Natural killer cell treated with Interleukin-12 subunit alpha and Interleukin-12 subunit beta and Interleukin-15 and Interleukin-18, amount 100 ng/mL, for 72 hours (primary cell): ENCODE measurements around the gene APBA2. TPM values are rescaled to one million over a fixed set of nuclear protein-coding genes. Genes with fewer than 3 reads are reported as not detected.

Experiments
- ATAC-seq, 2 donors: fragments of 150-1000 bp; cut with Tn5 transposase in 1 of 2; sonication (Bioruptor Pico), chemical (Tn5 transposase) in 1 of 2; 2 replicates each; pipeline ENCODE4 v1.10.0; 2021
- DNase-seq: peaks from one replicate; pipeline ENCODE4 v3.0.0; 2022; ENCODE audit warnings: low spot score
- H3K27ac Mint-ChIP-seq, 2 donors: 1 replicate in 1 of 2; 2 replicates in 1 of 2; pipeline ENCODE4 v1.8.0; 2022; ENCODE audit warnings: mixed read lengths in 2 of 2, mild to moderate bottlenecking in 1 of 2, moderate library complexity in 1 of 2
- H3K27me3 Mint-ChIP-seq, 2 donors: 1 replicate in 1 of 2; 2 replicates in 1 of 2; pipeline ENCODE4 v1.8.0; 2022; ENCODE audit warnings: mixed read lengths in 2 of 2
- H3K36me3 Mint-ChIP-seq: one replicate; pipeline ENCODE4 v1.8.0; 2022; ENCODE audit warnings: mixed read lengths
- H3K4me1 Mint-ChIP-seq, 2 donors: 1 replicate in 1 of 2; 2 replicates in 1 of 2; pipeline ENCODE4 v1.8.0; 2022; ENCODE audit warnings: low read depth in 2 of 2, mixed read lengths in 2 of 2, mild to moderate bottlenecking in 1 of 2
- H3K4me3 Mint-ChIP-seq: one replicate; pipeline ENCODE4 v1.8.0; 2022; ENCODE audit warnings: mixed read lengths
- H3K9me3 Mint-ChIP-seq: 2 replicates; pipeline ENCODE4 v1.8.0; 2022; ENCODE audit warnings: mixed read lengths
- total RNA-seq, 2 donors: library from RNA; stranded (reverse); gene quantifications; one replicate each; pipeline ENCODE4 v1.2.3, GENCODE V29; 2022

Gene APBA2
- total RNA-seq, 2 donors from 2014 or later = 6.0 to 19.4 TPM

DNA sequence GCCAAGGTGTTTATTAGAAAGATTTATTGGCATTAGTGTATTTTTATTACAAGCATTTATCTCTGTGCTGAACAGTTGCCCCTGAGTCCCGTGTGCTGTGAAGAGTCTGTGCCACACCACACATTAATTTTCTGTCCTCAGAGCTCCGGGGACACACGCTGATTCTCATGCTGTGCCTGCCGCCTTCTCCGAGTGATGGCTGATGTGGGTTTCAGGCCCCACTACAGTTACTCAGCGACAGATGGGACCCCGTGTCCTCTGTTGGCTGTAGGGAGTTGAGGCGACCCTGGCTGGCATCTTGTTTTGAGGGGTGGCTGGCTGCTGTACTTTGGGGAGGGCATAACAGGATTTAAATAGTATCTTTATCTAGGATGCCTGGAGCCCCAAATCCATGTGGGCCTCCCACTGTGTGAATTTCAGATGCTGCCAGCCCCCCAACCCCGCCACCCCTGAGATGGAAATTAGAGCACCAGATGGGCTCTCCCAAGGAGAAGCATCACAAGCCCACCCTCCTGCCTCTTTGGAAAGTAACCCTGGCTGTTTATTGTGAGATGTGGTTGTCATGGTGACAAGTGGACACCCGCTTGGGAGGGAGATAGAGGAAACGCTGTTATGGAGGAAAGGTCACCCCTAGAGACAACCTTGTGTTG is 185.6 kb downstream of the APBA2 start:
- Mint-ChIP-seq H3K36me3 (no peaks in the 10 kb centered on the region), H3K27me3 (no peaks in the 10 kb centered on the region), H3K9me3 (peaks cover 4% of the 10 kb centered on the region), H3K4me3 (no peak overlapping the region), H3K27ac (peak overlapping the region in 1 of 2 donors; percentile 31), H3K4me1 (peaks cover 8 to 24% of the 10 kb centered on the region in 2 donors)
- ATAC-seq = no peak
- DNase-seq = no peak

DNA sequence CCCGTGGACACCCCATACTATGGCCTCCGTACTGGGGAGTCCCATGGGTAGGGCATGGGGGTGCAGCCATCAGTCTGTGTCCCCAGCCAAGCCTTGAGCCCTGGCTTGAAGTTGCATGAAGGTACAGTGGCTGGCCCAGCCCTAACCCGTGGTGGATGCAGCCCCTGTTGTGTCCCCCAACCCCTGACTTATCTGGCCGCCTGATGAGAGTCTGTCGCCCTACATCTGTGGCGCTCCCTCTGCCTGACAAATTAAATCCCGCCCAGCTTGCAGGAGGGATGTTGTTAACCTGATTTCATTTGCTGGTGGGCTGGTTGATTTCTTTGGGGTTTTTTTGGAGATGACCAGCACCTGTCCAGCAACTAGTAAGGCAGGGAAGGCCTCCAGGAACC is 186.1 kb downstream of the APBA2 start:
- Mint-ChIP-seq H3K36me3 (no peaks in the 10 kb centered on the region), H3K27ac (peak overlapping the region in 1 of 2 donors; percentile 30), H3K4me1 (peaks cover 3 to 19% of the 10 kb centered on the region in 2 donors), H3K4me3 (no peak overlapping the region), H3K9me3 (peaks cover 4% of the 10 kb centered on the region), H3K27me3 (no peaks in the 10 kb centered on the region)
- DNase-seq (no peak), ATAC-seq (no peak)

DNA sequence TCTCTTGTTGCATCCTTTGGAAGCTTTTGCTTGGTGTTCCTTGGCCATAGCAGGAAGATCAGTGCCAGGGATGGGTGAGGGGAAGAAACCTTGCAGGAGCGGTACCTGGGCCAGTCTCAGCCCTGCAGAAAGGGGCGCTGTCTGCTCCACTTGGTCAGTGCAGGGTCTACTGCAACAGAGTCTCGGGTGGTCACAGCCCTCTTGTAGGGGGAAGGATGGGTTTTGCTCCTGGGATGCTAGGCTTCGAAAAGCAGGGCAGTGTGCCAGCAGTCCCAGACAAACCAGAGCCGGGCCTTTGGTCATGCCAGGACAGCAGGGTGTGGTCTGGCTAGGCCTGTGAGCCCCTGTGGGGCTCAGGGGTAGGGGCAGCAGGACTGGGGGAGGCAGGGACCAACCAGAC is 186.7 kb downstream of the APBA2 start:
- ATAC-seq (no peak), DNase-seq (no peak)
- H3K27ac Mint-ChIP-seq = peak overlapping the region in 1 of 2 donors; percentile 30
- H3K9me3 Mint-ChIP-seq = peaks cover 4% of the 10 kb centered on the region
- no peaks in the 10 kb centered on the region for H3K36me3 Mint-ChIP-seq
- no peak overlapping the region for H3K4me3 Mint-ChIP-seq
- H3K27me3 Mint-ChIP-seq = no peaks in the 10 kb centered on the region
- peaks cover 0 to 15% of the 10 kb centered on the region in 2 donors for H3K4me1 Mint-ChIP-seq

DNA sequence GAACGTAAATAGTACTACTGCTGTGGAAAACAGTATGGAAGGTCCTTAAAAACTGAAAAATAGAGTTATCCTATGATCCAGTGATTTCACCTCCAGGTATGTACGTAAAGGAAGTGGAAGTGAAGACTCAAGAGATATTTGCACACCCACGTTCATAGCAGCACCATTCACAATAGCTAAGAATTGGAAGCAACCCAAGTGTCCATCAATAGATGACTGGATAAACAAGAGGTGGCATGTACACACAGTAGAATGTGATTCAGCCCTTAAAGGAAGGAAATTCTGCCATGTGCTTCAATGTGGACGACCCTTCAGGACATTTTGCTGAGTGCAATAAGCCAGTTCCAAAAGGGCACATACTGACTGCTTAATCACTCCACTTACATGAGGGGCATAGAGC is 188.3 kb downstream of the APBA2 start:
- DNase-seq (no peak), ATAC-seq (no peak)
- H3K4me1 Mint-ChIP-seq = peaks cover 0 to 5% of the 10 kb centered on the region in 2 donors
- no peaks in the 10 kb centered on the region for H3K27me3 Mint-ChIP-seq
- no peak overlapping the region for H3K27ac Mint-ChIP-seq
- no peak overlapping the region for H3K4me3 Mint-ChIP-seq
- H3K36me3 Mint-ChIP-seq = no peaks in the 10 kb centered on the region
- H3K9me3 Mint-ChIP-seq = peaks cover 2% of the 10 kb centered on the region

DNA sequence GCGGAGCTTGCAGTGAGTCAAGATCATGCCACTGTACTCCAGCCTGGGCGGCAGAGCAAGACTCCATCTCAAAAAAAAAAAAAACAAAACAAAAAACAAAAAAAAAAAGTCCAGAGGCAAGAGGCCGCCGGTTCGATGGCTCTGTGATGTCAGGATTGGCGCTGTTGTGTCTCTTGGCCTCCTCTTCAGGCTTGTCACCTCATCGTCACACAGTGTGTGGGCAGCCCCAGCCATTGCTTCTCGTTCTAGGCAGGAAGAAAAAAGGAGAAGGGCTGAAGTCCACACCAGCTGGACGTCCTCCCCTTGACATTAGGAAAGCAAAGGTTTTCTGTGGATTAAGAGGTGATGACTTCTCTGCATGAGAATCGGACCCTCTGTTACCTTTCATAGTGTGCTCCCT is 192.8 kb downstream of the APBA2 start:
- H3K36me3 Mint-ChIP-seq = no peaks in the 10 kb centered on the region
- H3K4me1 Mint-ChIP-seq = peaks cover 0 to 6% of the 10 kb centered on the region in 2 donors
- no peaks in the 10 kb centered on the region for H3K9me3 Mint-ChIP-seq
- ATAC-seq (no peak), DNase-seq (no peak)
- no peak overlapping the region for H3K27ac Mint-ChIP-seq
- H3K27me3 Mint-ChIP-seq = no peaks in the 10 kb centered on the region
- no peak overlapping the region for H3K4me3 Mint-ChIP-seq

DNA sequence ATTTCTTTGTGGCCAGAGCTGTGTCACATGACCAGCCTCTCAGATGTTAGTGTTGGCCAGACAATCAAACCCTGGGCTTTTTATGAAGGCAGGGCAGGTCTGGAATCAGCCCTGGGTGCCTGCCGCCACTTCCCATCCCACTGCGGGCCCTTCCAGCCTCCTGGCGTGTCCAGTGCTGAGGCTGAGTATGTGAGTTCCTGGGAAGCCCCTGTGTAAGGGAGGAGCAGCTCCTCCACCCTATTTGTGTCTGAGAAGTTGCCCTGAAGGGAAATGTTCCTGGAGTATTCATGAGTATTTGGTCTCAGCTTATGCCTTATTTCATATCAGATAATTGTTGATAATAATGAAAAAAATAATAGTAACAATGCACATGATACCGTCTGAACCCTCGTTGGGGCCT is 193.7 kb downstream of the APBA2 start:
- Mint-ChIP-seq H3K9me3 (no peaks in the 10 kb centered on the region), H3K4me1 (peaks cover 0 to 2% of the 10 kb centered on the region in 2 donors), H3K4me3 (no peak overlapping the region), H3K36me3 (peaks cover under 1% of the 10 kb centered on the region), H3K27me3 (no peaks in the 10 kb centered on the region), H3K27ac (no peak overlapping the region)
- DNase-seq = no peak
- no peak for ATAC-seq

DNA sequence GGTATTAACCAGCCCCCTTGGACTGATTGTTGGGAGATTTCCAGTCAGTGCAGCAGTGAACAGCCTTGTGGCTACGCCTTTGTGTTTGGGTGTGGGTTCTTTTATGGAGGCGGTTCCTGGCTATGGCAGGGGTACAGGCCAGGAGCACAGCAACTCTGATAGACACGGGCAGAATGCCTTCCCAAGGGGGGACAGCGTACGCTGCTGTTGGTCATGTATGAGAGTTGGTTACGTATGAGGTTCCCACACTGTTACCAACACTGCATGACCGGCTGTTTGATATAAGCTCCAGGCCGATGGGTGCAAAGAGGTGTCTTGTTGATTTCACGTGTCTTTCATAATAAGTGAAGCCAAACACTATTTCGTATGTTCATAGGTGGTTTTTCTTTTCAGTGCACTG is 196.0 kb downstream of the APBA2 start:
- Mint-ChIP-seq H3K27me3 (no peaks in the 10 kb centered on the region), H3K9me3 (peaks cover 2% of the 10 kb centered on the region), H3K36me3 (peaks cover 5% of the 10 kb centered on the region), H3K4me1 (peaks cover 0 to 2% of the 10 kb centered on the region in 2 donors), H3K27ac (no peak overlapping the region), H3K4me3 (no peak overlapping the region)
- DNase-seq (no peak), ATAC-seq (no peak)

DNA sequence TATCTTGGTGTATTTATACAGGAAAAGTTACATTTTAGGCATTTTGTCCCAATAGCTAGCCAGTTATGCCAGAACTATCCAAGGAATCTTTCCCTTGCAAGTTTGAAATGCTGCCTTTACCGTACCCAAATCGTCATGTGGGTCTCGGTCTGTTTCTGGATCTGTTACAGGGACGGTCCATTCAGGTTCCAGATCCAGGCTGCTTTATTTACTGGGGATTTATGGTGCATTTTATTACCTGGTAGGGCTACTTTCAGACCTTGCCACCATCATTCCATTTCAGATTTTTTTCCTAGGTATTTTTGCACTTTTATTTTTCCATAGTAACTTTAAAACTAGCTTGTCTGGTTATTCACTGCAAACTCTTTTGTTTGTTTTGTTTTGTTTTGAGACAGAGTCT is 197.4 kb downstream of the APBA2 start:
- H3K4me3 Mint-ChIP-seq = no peak overlapping the region
- H3K9me3 Mint-ChIP-seq = peaks cover 2% of the 10 kb centered on the region
- H3K4me1 Mint-ChIP-seq = peaks cover 6 to 12% of the 10 kb centered on the region in 2 donors
- DNase-seq (no peak), ATAC-seq (no peak)
- H3K36me3 Mint-ChIP-seq = peaks cover 5% of the 10 kb centered on the region
- no peaks in the 10 kb centered on the region for H3K27me3 Mint-ChIP-seq
- no peak overlapping the region for H3K27ac Mint-ChIP-seq

DNA sequence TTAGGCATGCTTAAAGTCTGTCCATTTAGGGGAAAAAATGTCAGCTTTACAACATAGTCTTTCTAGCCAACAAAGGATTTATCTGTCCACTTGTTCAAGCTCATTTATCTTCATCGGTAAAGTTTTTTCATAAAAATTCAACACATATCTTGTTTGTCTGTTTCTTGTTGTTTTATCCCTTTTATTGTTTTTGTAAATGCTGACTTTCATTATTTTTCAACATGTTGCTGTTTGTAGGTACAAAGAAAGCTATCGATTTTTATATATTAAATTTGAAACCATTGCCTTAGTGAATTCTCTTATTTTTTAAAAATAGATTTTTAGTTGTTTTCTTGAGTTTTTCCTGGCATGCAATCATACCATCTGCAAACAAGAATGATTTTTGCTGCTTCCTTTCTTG is 198.1 kb downstream of the APBA2 start:
- DNase-seq (no peak), ATAC-seq (no peak)
- no peak overlapping the region for H3K4me3 Mint-ChIP-seq
- H3K4me1 Mint-ChIP-seq = peaks cover 13 to 19% of the 10 kb centered on the region in 2 donors
- peaks cover 5% of the 10 kb centered on the region for H3K36me3 Mint-ChIP-seq
- H3K27me3 Mint-ChIP-seq = no peaks in the 10 kb centered on the region
- H3K9me3 Mint-ChIP-seq = peaks cover 2% of the 10 kb centered on the region
- H3K27ac Mint-ChIP-seq = no peak overlapping the region

DNA sequence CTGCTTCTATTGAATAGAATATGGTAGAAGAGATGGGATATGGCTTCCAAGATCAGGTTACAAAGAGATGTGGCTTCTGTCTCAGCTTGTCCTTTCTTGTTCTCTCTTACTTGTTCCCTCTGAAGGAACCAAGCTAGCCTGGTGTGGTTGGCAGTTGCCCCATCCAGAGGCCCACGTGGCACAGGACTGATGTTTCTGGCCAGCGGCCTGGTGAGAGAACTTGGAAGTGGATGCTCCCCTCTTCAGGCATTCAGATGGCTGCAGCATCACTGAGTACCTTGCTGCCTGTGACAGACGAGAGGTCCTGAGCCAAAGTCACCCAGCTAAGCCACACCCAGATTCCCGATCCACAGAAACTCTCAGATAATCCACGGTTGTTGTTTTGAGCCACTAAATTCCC is 200.2 kb downstream of the APBA2 start:
- no peak for ATAC-seq
- Mint-ChIP-seq H3K4me3 (no peak overlapping the region), H3K9me3 (peaks cover 2% of the 10 kb centered on the region), H3K27ac (no peak overlapping the region), H3K4me1 (peaks cover 26 to 34% of the 10 kb centered on the region in 2 donors), H3K27me3 (no peaks in the 10 kb centered on the region), H3K36me3 (peaks cover 5% of the 10 kb centered on the region)
- no peak for DNase-seq

DNA sequence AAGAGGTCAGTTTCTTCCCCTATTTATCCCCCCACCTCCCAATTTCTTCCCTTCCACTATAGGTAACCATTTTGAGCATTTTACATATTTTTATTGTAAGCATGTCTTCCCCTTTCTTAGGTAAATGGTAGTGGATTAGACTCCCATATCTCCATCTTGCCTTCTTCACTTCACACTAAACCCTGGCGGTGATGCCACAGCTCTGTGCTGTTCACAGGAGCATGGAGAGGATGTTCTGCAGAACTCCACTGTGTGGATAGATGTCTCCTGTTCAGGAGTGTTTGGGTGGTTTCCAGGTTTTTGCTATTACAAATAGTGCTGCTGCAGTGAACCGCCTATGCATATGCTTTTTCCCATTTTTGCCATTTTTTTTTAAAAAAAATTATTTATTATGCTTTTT is 201.1 kb downstream of the APBA2 start:
- no peak overlapping the region for H3K27ac Mint-ChIP-seq

DNA sequence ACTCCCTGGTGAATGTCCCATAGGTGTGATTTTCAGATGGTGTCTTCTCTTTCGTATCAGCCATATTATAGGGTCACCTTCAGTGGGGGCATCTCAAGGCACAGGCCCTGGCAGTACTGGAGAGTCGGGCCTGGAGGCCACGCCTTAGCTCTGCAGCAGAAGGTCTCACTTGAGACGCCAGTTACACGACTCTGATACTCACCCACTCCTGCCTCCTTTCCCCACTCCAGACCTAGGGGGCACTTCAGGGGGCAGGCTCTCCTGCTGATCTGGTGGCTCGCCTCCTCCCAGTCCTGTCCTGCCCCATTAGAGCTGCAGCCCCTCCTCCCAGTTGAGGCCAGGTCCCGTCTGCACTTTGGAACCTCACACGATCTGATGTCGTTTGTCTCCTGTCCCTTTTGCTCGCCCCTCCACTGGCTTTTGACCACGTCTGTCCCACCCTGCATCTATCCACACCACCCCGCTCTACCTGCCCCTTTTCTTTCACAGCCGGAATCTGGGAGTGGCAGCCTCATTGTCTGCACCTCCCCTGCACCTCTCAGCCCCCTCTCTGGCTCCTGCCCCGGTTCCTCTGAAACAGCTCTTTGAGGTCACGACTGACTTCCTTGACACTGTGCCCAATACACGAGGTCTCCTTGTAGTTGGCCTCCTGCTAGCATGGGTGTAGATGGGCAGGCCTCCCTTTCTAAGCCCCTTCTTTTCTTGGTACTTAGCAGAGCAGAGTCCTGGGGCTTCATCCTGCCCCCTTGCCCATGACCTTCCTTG is 201.9 kb downstream of the APBA2 start:
- H3K36me3 Mint-ChIP-seq = peaks cover 5% of the 10 kb centered on the region
- no peak overlapping the region for H3K4me3 Mint-ChIP-seq
- DNase-seq = no peak
- H3K9me3 Mint-ChIP-seq = peaks cover 2% of the 10 kb centered on the region
- peak overlapping the region in 1 of 2 donors; percentile 86 for H3K27ac Mint-ChIP-seq
- peaks cover 26 to 40% of the 10 kb centered on the region in 2 donors for H3K4me1 Mint-ChIP-seq
- H3K27me3 Mint-ChIP-seq = no peaks in the 10 kb centered on the region
- ATAC-seq = no peak

More for the DNA sequence above, 201.1 kb downstream of the APBA2 start:
- peaks cover 5% of the 10 kb centered on the region for H3K36me3 Mint-ChIP-seq
- peaks cover 26 to 37% of the 10 kb centered on the region in 2 donors for H3K4me1 Mint-ChIP-seq
- H3K9me3 Mint-ChIP-seq = peaks cover 2% of the 10 kb centered on the region
- DNase-seq (no peak), ATAC-seq (no peak)
- H3K4me3 Mint-ChIP-seq = no peak overlapping the region
- no peaks in the 10 kb centered on the region for H3K27me3 Mint-ChIP-seq

DNA sequence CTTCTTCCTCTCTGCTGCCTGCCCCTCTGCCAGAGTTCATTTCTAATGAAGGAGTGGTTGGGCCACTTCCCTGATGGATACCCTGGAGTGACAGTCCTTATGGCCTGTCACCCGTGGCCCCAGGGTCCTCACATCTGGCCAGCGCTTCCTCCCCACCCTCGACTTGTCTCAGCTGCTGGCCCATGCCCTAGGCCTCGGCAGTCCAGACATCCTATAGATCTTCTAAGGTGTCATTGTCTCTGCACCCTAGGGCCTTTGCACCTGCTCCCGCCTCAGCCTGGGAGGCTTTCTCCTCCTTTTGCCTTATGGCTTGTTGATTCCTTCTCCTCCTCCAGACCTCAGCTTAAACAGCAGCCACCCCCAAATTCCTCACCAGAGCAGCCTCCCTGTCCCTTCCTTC is 202.9 kb downstream of the APBA2 start:
- peaks cover 26 to 40% of the 10 kb centered on the region in 2 donors for H3K4me1 Mint-ChIP-seq
- peak overlapping the region; percentile 3 to 94 for H3K27ac Mint-ChIP-seq
- no peak for DNase-seq
- peaks cover 5% of the 10 kb centered on the region for H3K36me3 Mint-ChIP-seq
- peak overlapping the region; percentile 0 for H3K4me3 Mint-ChIP-seq
- no peak for ATAC-seq
- peaks cover 2% of the 10 kb centered on the region for H3K9me3 Mint-ChIP-seq
- H3K27me3 Mint-ChIP-seq = no peaks in the 10 kb centered on the region
